Natural killer cell treated with Interleukin-12 subunit alpha and Interleukin-12 subunit beta and Interleukin-15 and Interleukin-18, amount 100 ng/mL, for 72 hours (primary cell): ENCODE data around the gene GRIN3A. TPM values are rescaled to one million over a fixed set of nuclear protein-coding genes. Genes with fewer than 3 reads are reported as not detected.
A peak's percentile ranks its signal among the peaks of the same experiment; 100 is the strongest.

Experiments used
- ATAC-seq, 2 donors: fragments of 150-1000 bp; cut with Tn5 transposase in 1 of 2; sonication (Bioruptor Pico), chemical (Tn5 transposase) in 1 of 2; 2 replicates each; pipeline ENCODE4 v1.10.0; 2021
- DNase-seq: peaks from one replicate; pipeline ENCODE4 v3.0.0; 2022; ENCODE audit warnings: low spot score
- H3K27ac Mint-ChIP-seq, 2 donors: 1 replicate in 1 of 2; 2 replicates in 1 of 2; pipeline ENCODE4 v1.8.0; 2022; ENCODE audit warnings: mixed read lengths in 2 of 2, mild to moderate bottlenecking in 1 of 2, moderate library complexity in 1 of 2
- H3K27me3 Mint-ChIP-seq, 2 donors: 1 replicate in 1 of 2; 2 replicates in 1 of 2; pipeline ENCODE4 v1.8.0; 2022; ENCODE audit warnings: mixed read lengths in 2 of 2
- H3K36me3 Mint-ChIP-seq: one replicate; pipeline ENCODE4 v1.8.0; 2022; ENCODE audit warnings: mixed read lengths
- H3K4me1 Mint-ChIP-seq, 2 donors: 1 replicate in 1 of 2; 2 replicates in 1 of 2; pipeline ENCODE4 v1.8.0; 2022; ENCODE audit warnings: low read depth in 2 of 2, mixed read lengths in 2 of 2, mild to moderate bottlenecking in 1 of 2
- H3K4me3 Mint-ChIP-seq: one replicate; pipeline ENCODE4 v1.8.0; 2022; ENCODE audit warnings: mixed read lengths
- H3K9me3 Mint-ChIP-seq: 2 replicates; pipeline ENCODE4 v1.8.0; 2022; ENCODE audit warnings: mixed read lengths
- total RNA-seq, 2 donors: library from RNA; stranded (reverse); gene quantifications; one replicate each; pipeline ENCODE4 v1.2.3, GENCODE V29; 2022

GRIN3A gene
- total RNA-seq, 2 donors from 2014 or later, result not detected

GRCh38 chr9:101635473-101635872 lies 103.0 kb downstream of the GRIN3A start:
- no peak overlapping the region for H3K27ac Mint-ChIP-seq

GRCh38 chr9:101634741-101635409 lies 103.6 kb downstream of the GRIN3A start:
- DNase-seq (no peak), ATAC-seq (no peak)
- no peak overlapping the region for H3K4me3 Mint-ChIP-seq
- H3K27me3 Mint-ChIP-seq, result no peaks in the 10 kb centered on the region
- H3K27ac Mint-ChIP-seq, result no peak overlapping the region
- H3K4me1 Mint-ChIP-seq, result no peaks in the 10 kb centered on the region
- H3K36me3 Mint-ChIP-seq, result no peaks in the 10 kb centered on the region
- peaks cover 2% of the 10 kb centered on the region for H3K9me3 Mint-ChIP-seq

More at GRCh38 chr9:101635473-101635872, 103.0 kb downstream of the GRIN3A start:
- Mint-ChIP-seq H3K36me3 (no peaks in the 10 kb centered on the region), H3K9me3 (peaks cover 2% of the 10 kb centered on the region), H3K27me3 (no peaks in the 10 kb centered on the region), H3K4me1 (no peaks in the 10 kb centered on the region), H3K4me3 (no peak overlapping the region)
- DNase-seq, result no peak
- no peak for ATAC-seq

GRCh38 chr9:101632611-101633010 lies 105.8 kb downstream of the GRIN3A start:
- Mint-ChIP-seq H3K4me1 (no peaks in the 10 kb centered on the region), H3K9me3 (peaks cover 4% of the 10 kb centered on the region), H3K36me3 (no peaks in the 10 kb centered on the region), H3K4me3 (no peak overlapping the region), H3K27me3 (no peaks in the 10 kb centered on the region), H3K27ac (no peak overlapping the region)
- no peak for DNase-seq
- ATAC-seq, result no peak

GRCh38 chr9:101631892-101632291 lies 106.6 kb downstream of the GRIN3A start:
- peaks cover 4% of the 10 kb centered on the region for H3K9me3 Mint-ChIP-seq
- no peaks in the 10 kb centered on the region for H3K27me3 Mint-ChIP-seq
- H3K27ac Mint-ChIP-seq, result no peak overlapping the region
- no peaks in the 10 kb centered on the region for H3K36me3 Mint-ChIP-seq
- no peaks in the 10 kb centered on the region for H3K4me1 Mint-ChIP-seq
- ATAC-seq (no peak), DNase-seq (no peak)
- no peak overlapping the region for H3K4me3 Mint-ChIP-seq

GRCh38 chr9:101629636-101630035 lies 108.8 kb downstream of the GRIN3A start:
- ATAC-seq, result no peak
- H3K9me3 Mint-ChIP-seq, result peaks cover 4% of the 10 kb centered on the region
- H3K36me3 Mint-ChIP-seq, result no peaks in the 10 kb centered on the region
- DNase-seq, result no peak
- peaks cover 4 to 6% of the 10 kb centered on the region in 2 donors for H3K4me1 Mint-ChIP-seq
- H3K27ac Mint-ChIP-seq, result no peak overlapping the region
- H3K4me3 Mint-ChIP-seq, result no peak overlapping the region
- no peaks in the 10 kb centered on the region for H3K27me3 Mint-ChIP-seq

- Mint-ChIP-seq H3K27ac (no peak overlapping the region), H3K9me3 (peaks cover 4% of the 10 kb centered on the region), H3K36me3 (no peaks in the 10 kb centered on the region), H3K4me1 (peaks cover 4 to 6% of the 10 kb centered on the region in 2 donors), H3K4me3 (no peak overlapping the region), H3K27me3 (no peaks in the 10 kb centered on the region)
- DNase-seq (no peak), ATAC-seq (no peak)
Measured at GRCh38 chr9:101628173-101628572, 110.3 kb downstream of the GRIN3A start.

- no peaks in the 10 kb centered on the region for H3K36me3 Mint-ChIP-seq
- peak overlapping the region; percentile 18 for H3K4me3 Mint-ChIP-seq
- peaks cover 4% of the 10 kb centered on the region for H3K9me3 Mint-ChIP-seq
- no peaks in the 10 kb centered on the region for H3K27me3 Mint-ChIP-seq
- ATAC-seq, result no peak
- H3K4me1 Mint-ChIP-seq, result peaks cover 4 to 6% of the 10 kb centered on the region in 2 donors
- H3K27ac Mint-ChIP-seq, result no peak overlapping the region
- no peak for DNase-seq
Measured at GRCh38 chr9:101626295-101626694, 112.2 kb downstream of the GRIN3A start.

- H3K4me3 Mint-ChIP-seq, result peak overlapping the region; percentile 18
Measured at GRCh38 chr9:101625876-101626275, 112.6 kb downstream of the GRIN3A start.

GRCh38 chr9:101620452-101620851 lies 118.0 kb downstream of the GRIN3A start:
- Mint-ChIP-seq H3K36me3 (no peaks in the 10 kb centered on the region), H3K9me3 (no peaks in the 10 kb centered on the region), H3K27me3 (no peaks in the 10 kb centered on the region), H3K27ac (no peak overlapping the region), H3K4me3 (no peak overlapping the region), H3K4me1 (no peaks in the 10 kb centered on the region)
- DNase-seq (no peak), ATAC-seq (no peak)

More at GRCh38 chr9:101625876-101626275, 112.6 kb downstream of the GRIN3A start:
- DNase-seq (no peak), ATAC-seq (no peak)
- Mint-ChIP-seq H3K36me3 (no peaks in the 10 kb centered on the region), H3K27me3 (no peaks in the 10 kb centered on the region), H3K27ac (no peak overlapping the region), H3K4me1 (peaks cover 4 to 6% of the 10 kb centered on the region in 2 donors), H3K9me3 (peaks cover 4% of the 10 kb centered on the region)

- no peaks in the 10 kb centered on the region for H3K27me3 Mint-ChIP-seq
- DNase-seq (no peak), ATAC-seq (peak in 1 of 2 donors; percentile 57)
- no peaks in the 10 kb centered on the region for H3K36me3 Mint-ChIP-seq
- H3K27ac Mint-ChIP-seq, result no peak overlapping the region
- no peaks in the 10 kb centered on the region for H3K9me3 Mint-ChIP-seq
- H3K4me3 Mint-ChIP-seq, result no peak overlapping the region
- no peaks in the 10 kb centered on the region for H3K4me1 Mint-ChIP-seq
Measured at GRCh38 chr9:101618698-101619097, 119.7 kb downstream of the GRIN3A start.

GRCh38 chr9:101605547-101605946 lies 132.9 kb downstream of the GRIN3A start:
- no peaks in the 10 kb centered on the region for H3K4me1 Mint-ChIP-seq
- H3K9me3 Mint-ChIP-seq, result no peaks in the 10 kb centered on the region
- no peak for DNase-seq
- H3K27ac Mint-ChIP-seq, result no peak overlapping the region
- peaks cover 14 to 29% of the 10 kb centered on the region in 2 donors for H3K27me3 Mint-ChIP-seq
- ATAC-seq, result no peak
- H3K36me3 Mint-ChIP-seq, result no peaks in the 10 kb centered on the region
- no peak overlapping the region for H3K4me3 Mint-ChIP-seq

GRCh38 chr9:101604296-101604695 lies 134.2 kb downstream of the GRIN3A start:
- Mint-ChIP-seq H3K4me1 (no peaks in the 10 kb centered on the region), H3K4me3 (no peak overlapping the region), H3K27ac (no peak overlapping the region), H3K27me3 (peaks cover 18 to 37% of the 10 kb centered on the region in 2 donors), H3K9me3 (no peaks in the 10 kb centered on the region), H3K36me3 (no peaks in the 10 kb centered on the region)
- ATAC-seq (no peak), DNase-seq (no peak)

GRCh38 chr9:101601904-101602765 lies 136.3 kb downstream of the GRIN3A start:
- Mint-ChIP-seq H3K9me3 (no peaks in the 10 kb centered on the region), H3K27me3 (peaks cover 21 to 37% of the 10 kb centered on the region in 2 donors), H3K4me3 (no peak overlapping the region), H3K4me1 (no peaks in the 10 kb centered on the region), H3K36me3 (no peaks in the 10 kb centered on the region), H3K27ac (no peak overlapping the region)
- no peak for DNase-seq
- ATAC-seq, result no peak

GRCh38 chr9:101594796-101595195 lies 143.7 kb downstream of the GRIN3A start, which contains the start of gene PPP3R2:
Gene PPP3R2 (minus strand): TSS chr9:101594969. CDS start chr9:101594921, 48 bp downstream.
- H3K27ac Mint-ChIP-seq, result no peak within 1 kb of the TSS
- DNase-seq (no peak), ATAC-seq (no peak)
- no peaks in the 10 kb centered on the region for H3K9me3 Mint-ChIP-seq
- no peaks in the 10 kb centered on the region for H3K4me1 Mint-ChIP-seq
- H3K36me3 Mint-ChIP-seq, result no peaks in the 10 kb centered on the region
- H3K27me3 Mint-ChIP-seq, result peaks cover 0 to 13% of the 10 kb centered on the region in 2 donors
- no peak within 1 kb of the TSS for H3K4me3 Mint-ChIP-seq
